Activated T-helper 1 cell treated with Interleukin-2 at 50 U/mL for 16 hours (primary cell): ENCODE results near the gene GUCD1.
"Not testable (repeated sequence)": the region's sequence is repeated elsewhere in the genome, so short reads cannot be mapped to it uniquely, and the experiment has no call there.

Source experiments
- DNase-seq: peaks from one replicate; pipeline ENCODE4 v3.0.0-alpha.2; 2020; ENCODE audit warnings: low read depth

Gene GUCD1

GRCh38 chr22:24554313-24555164 lies at the start of gene GUCD1:
TSS of gene GUCD1 (minus strand) at chr22:24555138. CDS start at chr22:24554991, 147 bp downstream.
- no peak for DNase-seq

- not testable (repeated sequence) for DNase-seq
Measured at GRCh38 chr22:24603770-24604629, 49.1 kb upstream of the GUCD1 start.

GRCh38 chr22:24602847-24603769 lies 48.2 kb upstream of the GUCD1 start, which contains the start of gene GGT1:
TSS of gene GGT1 (plus strand) at chr22:24603193. CDS start at chr22:24611082, 7,889 bp downstream.
- not testable (repeated sequence) for DNase-seq

- DNase-seq, result not testable (repeated sequence)
Measured at GRCh38 chr22:24602105-24602749, 47.3 kb upstream of the GUCD1 start.

- no peak for DNase-seq
Measured at GRCh38 chr22:24601217-24602104, 46.5 kb upstream of the GUCD1 start.

- not testable (repeated sequence) for DNase-seq
Measured at GRCh38 chr22:24599958-24600715, 45.2 kb upstream of the GUCD1 start.

GRCh38 chr22:24599514-24599913 lies 44.6 kb upstream of the GUCD1 start:
- no peak for DNase-seq

GRCh38 chr22:24597076-24597475 lies 42.1 kb upstream of the GUCD1 start:
- not testable (repeated sequence) for DNase-seq

- DNase-seq, result no peak
Measured at GRCh38 chr22:24595863-24596262, 40.9 kb upstream of the GUCD1 start.

- no peak for DNase-seq
Measured at GRCh38 chr22:24595228-24595627, 40.3 kb upstream of the GUCD1 start.

- DNase-seq, result no peak
Measured at GRCh38 chr22:24594569-24595120, 39.7 kb upstream of the GUCD1 start.

- no peak for DNase-seq
Measured at GRCh38 chr22:24593836-24594568, 39.1 kb upstream of the GUCD1 start.

GRCh38 chr22:24593559-24593835 lies 38.6 kb upstream of the GUCD1 start:
- not testable (repeated sequence) for DNase-seq

- DNase-seq, result no peak
Measured at GRCh38 chr22:24592851-24593558, 38.1 kb upstream of the GUCD1 start, which contains the start of gene LRRC75B. TSS of gene LRRC75B (minus strand) at chr22:24593073. CDS start at chr22:24593039, 34 bp downstream.

- DNase-seq, result no peak
Measured at GRCh38 chr22:24592058-24592850, 37.3 kb upstream of the GUCD1 start.

GRCh38 chr22:24591286-24591830 lies 36.4 kb upstream of the GUCD1 start:
- no peak for DNase-seq
